ENCODE results near the gene BEGAIN.

Gene BEGAIN

GRCh38 chr14:100567009-100567876, 20.0 kb downstream of the BEGAIN start:
- no peak for DNase-seq

GRCh38 chr14:100566586-100566985, 20.6 kb downstream of the BEGAIN start:
- no peak for DNase-seq

GRCh38 chr14:100566119-100566518, 21.1 kb downstream of the BEGAIN start:
- DNase-seq: no peak

- no peak for DNase-seq
Measured at GRCh38 chr14:100565650-100566049, 21.6 kb downstream of the BEGAIN start.

GRCh38 chr14:100564512-100564911, 22.7 kb downstream of the BEGAIN start:
- no peak for DNase-seq

- DNase-seq: no peak
Measured at GRCh38 chr14:100562751-100563150, 24.5 kb downstream of the BEGAIN start.

GRCh38 chr14:100561005-100561404, 26.2 kb downstream of the BEGAIN start:
- no peak for DNase-seq

- no peak for DNase-seq
Measured at GRCh38 chr14:100560471-100560870, 26.7 kb downstream of the BEGAIN start.

- no peak for DNase-seq
Measured at GRCh38 chr14:100559455-100559854, 27.8 kb downstream of the BEGAIN start.

- DNase-seq: no peak
Measured at GRCh38 chr14:100558966-100559365, 28.3 kb downstream of the BEGAIN start.

GRCh38 chr14:100558226-100558625, 29.0 kb downstream of the BEGAIN start:
- DNase-seq: no peak

- DNase-seq: no peak
Measured at GRCh38 chr14:100557658-100558057, 29.6 kb downstream of the BEGAIN start.

GRCh38 chr14:100556936-100557505, 30.2 kb downstream of the BEGAIN start:
- no peak for DNase-seq

GRCh38 chr14:100556140-100556475, 31.1 kb downstream of the BEGAIN start:
- no peak for DNase-seq

GRCh38 chr14:100555436-100556139, 31.6 kb downstream of the BEGAIN start:
- no peak for DNase-seq

- DNase-seq: no peak
Measured at GRCh38 chr14:100554696-100555320, 32.4 kb downstream of the BEGAIN start.

- no peak for DNase-seq
Measured at GRCh38 chr14:100554082-100554677, 33.0 kb downstream of the BEGAIN start.

GRCh38 chr14:100553471-100553870, 33.7 kb downstream of the BEGAIN start:
- DNase-seq: no peak

- no peak for DNase-seq
Measured at GRCh38 chr14:100552524-100553125, 34.6 kb downstream of the BEGAIN start.

- DNase-seq: no peak
Measured at GRCh38 chr14:100551056-100551455, 36.2 kb downstream of the BEGAIN start.

GRCh38 chr14:100549834-100550625, 37.2 kb downstream of the BEGAIN start:
- DNase-seq: no peak

- no peak for DNase-seq
Measured at GRCh38 chr14:100548939-100549338, 38.3 kb downstream of the BEGAIN start.

All from NCI-H2029 treated with DMSO at 0.1 percent for 48 hours (cell line).